Sigmoid colon (tissue), 7 donors: ENCODE results near the gene MYL7. TPM values are rescaled to one million over a fixed set of nuclear protein-coding genes. Genes with fewer than 3 reads are reported as not detected.
"Not testable (repeated sequence)": the region's sequence is repeated elsewhere in the genome, so short reads cannot be mapped to it uniquely, and the experiment has no call there.

Experiments used
- DNase-seq: peaks from one replicate; pipeline ENCODE4 v3.0.0-alpha.2; 2019
- H3K27ac ChIP-seq, 4 donors: fragments of 200-600 bp; sonication (generic); one replicate each; pipeline ENCODE4 v1.5.1; 2016 to 2019; ENCODE audit warnings: mild to moderate bottlenecking in 1 of 4
- H3K27me3 ChIP-seq, 3 donors: fragments of 200-600 bp; sonication (generic); one replicate each; pipeline ENCODE4 v1.5.1; 2019; ENCODE audit warnings: mild to moderate bottlenecking in 1 of 3
- H3K36me3 ChIP-seq, 4 donors: fragments of 200-600 bp; sonication (generic); one replicate each; pipeline ENCODE4 v1.5.1; 2016 to 2019
- H3K4me1 ChIP-seq, 4 donors: fragments of 200-600 bp; sonication (generic); one replicate each; pipeline ENCODE4 v1.5.1; 2017 to 2019
- H3K4me3 ChIP-seq, 4 donors: fragments of 200-600 bp; sonication (generic); one replicate each; pipeline ENCODE4 v1.5.1; 2017 to 2019; ENCODE audit warnings: mild to moderate bottlenecking in 2 of 4, moderate library complexity in 1 of 4
- H3K9me3 ChIP-seq, 4 donors: fragments of 200-600 bp in 3 of 4; sonication (generic) in 3 of 4; one replicate each; pipeline versions ENCODE4 v1.5.1 to v1.6.1; 2013 to 2019
- CTCF ChIP-seq, 4 experiments: fragments of 450-650 bp in 3 of 4; fragments of 200-600 bp in 1 of 4; IDR thresholded peaks; one replicate each; pipeline ENCODE4 v1.5.1; 2016 to 2019; ENCODE audit warnings: antibody characterized with exemption in 4 of 4, mild to moderate bottlenecking in 3 of 4, moderate library complexity in 2 of 4
- EP300 ChIP-seq, 4 donors: sonication (generic); formaldehyde crosslinking; IDR thresholded peaks; one replicate each; pipeline ENCODE4 v1.6.1; 2017; ENCODE audit warnings: antibody characterized with exemption in 4 of 4
- POLR2A ChIP-seq, 2 donors: fragments of 450-650 bp; IDR thresholded peaks; one replicate each; pipeline ENCODE4 v1.6.1; 2016; ENCODE audit warnings: antibody characterized with exemption in 2 of 2, mild to moderate bottlenecking in 2 of 2, moderate library complexity in 2 of 2
- POLR2AphosphoS5 ChIP-seq, 4 donors: sonication (generic); formaldehyde crosslinking; IDR thresholded peaks; one replicate each; pipeline ENCODE4 v1.6.1; 2017; ENCODE audit warnings: antibody characterized with exemption in 4 of 4
- WGBS, 2 donors: extraction: QIAGEN DNeasy Blood & Tissue Kit; methylation state at CpG; one replicate each; pipeline ENCODE4 v1.1.7; 2013; 5-methylcytosine and 5-hydroxymethylcytosine counted together
- intact Hi-C: fragments of 100-400 bp; cut with DNase I; formaldehyde crosslinking; loops from one replicate; pipeline ENCODE4 v1.15.1; 2023
- polyA plus RNA-seq, 3 donors: library from polyadenylated mRNA; stranded (reverse); fragments of 200-250 nt; gene quantifications; one replicate each; pipeline ENCODE4 v1.2.3, GENCODE V29; 2013
- total RNA-seq, 4 donors: library from RNA; depleted of rRNA; stranded (reverse); fragments of >200 nt; gene quantifications; one replicate each; pipeline ENCODE4 v1.1.0, GENCODE V29; 2016
- donor health status: healthy with polysubstance abuse.
- donor health status: Bipolar disorder and iron deficiency.
- donor health status: healthy.

The MYL7 gene
- total and polyA plus RNA-seq, 7 donors = 0.39 to 7.2 TPM; not detected in 5

- WGBS, 2 donors = 87 to 92% methylated on average over 6 of the region's 6 CpGs
- Histone ChIP-seq H3K4me3 (no peak overlapping the region), H3K9me3 (no peaks in the 10 kb centered on the region), H3K4me1 (no peaks in the 10 kb centered on the region), H3K36me3 (no peaks in the 10 kb centered on the region), H3K27me3 (no peaks in the 10 kb centered on the region), H3K27ac (no peak overlapping the region)
- DNase-seq = no peak
- no peak for TF ChIP-seq POLR2A (IDR thresholded peaks at IDR 0.05)
- TF ChIP-seq EP300 (IDR thresholded peaks at IDR 0.05) = no peak
- TF ChIP-seq CTCF (IDR thresholded peaks at IDR 0.05) = no peak
- TF ChIP-seq POLR2AphosphoS5 (IDR thresholded peaks at IDR 0.05) = no peak
- intact Hi-C loops = no loop called here
These were observed 31.8 kb upstream of the MYL7 start for GRCh38 chr7:44172803-44173424.

- TF ChIP-seq EP300 (IDR thresholded peaks at IDR 0.05) = no peak
- TF ChIP-seq CTCF (IDR thresholded peaks at IDR 0.05) = no peak
- no peak for TF ChIP-seq POLR2A (IDR thresholded peaks at IDR 0.05)
- TF ChIP-seq POLR2AphosphoS5 (IDR thresholded peaks at IDR 0.05) = no peak
- Histone ChIP-seq H3K4me3 (no peak overlapping the region), H3K4me1 (no peaks in the 10 kb centered on the region), H3K27ac (no peak overlapping the region), H3K36me3 (no peaks in the 10 kb centered on the region), H3K27me3 (no peaks in the 10 kb centered on the region), H3K9me3 (no peaks in the 10 kb centered on the region)
- intact Hi-C loops = no loop called here
- DNase-seq = no peak
These were observed 31.2 kb upstream of the MYL7 start for GRCh38 chr7:44172352-44172751.

GRCh38 chr7:44171901-44172300, 30.8 kb upstream of the MYL7 start:
- DNase-seq, H3K27me3 ChIP-seq, intact Hi-C loops, H3K4me1 ChIP-seq, H3K9me3 ChIP-seq, H3K27ac ChIP-seq, H3K4me3 ChIP-seq, H3K36me3 ChIP-seq: not testable (repeated sequence)
- 91 to 95% methylated on average over 9 of the region's 9 CpGs for WGBS, 2 donors

- Histone ChIP-seq H3K27ac (no peak overlapping the region), H3K4me3 (no peak overlapping the region), H3K36me3 (no peaks in the 10 kb centered on the region), H3K27me3 (no peaks in the 10 kb centered on the region), H3K9me3 (no peaks in the 10 kb centered on the region), H3K4me1 (no peaks in the 10 kb centered on the region)
- no peak for DNase-seq
- TF ChIP-seq POLR2A (IDR thresholded peaks at IDR 0.05) = no peak
- no peak for TF ChIP-seq EP300 (IDR thresholded peaks at IDR 0.05)
- no peak for TF ChIP-seq POLR2AphosphoS5 (IDR thresholded peaks at IDR 0.05)
- no peak for TF ChIP-seq CTCF (IDR thresholded peaks at IDR 0.05)
- intact Hi-C loops = no loop called here
These were observed 26.8 kb upstream of the MYL7 start for GRCh38 chr7:44167920-44168319.

GRCh38 chr7:44163591-44163990, 22.5 kb upstream of the MYL7 start:
- 48 to 62% methylated on average over 1 of the region's 1 CpG for WGBS, 2 donors

More at GRCh38 chr7:44163591-44163990, 22.5 kb upstream of the MYL7 start:
- TF ChIP-seq EP300 (IDR thresholded peaks at IDR 0.05) (no peak), POLR2AphosphoS5 (IDR thresholded peaks at IDR 0.05) (no peak), CTCF (IDR thresholded peaks at IDR 0.05) (no peak), POLR2A (IDR thresholded peaks at IDR 0.05) (no peak)
- H3K4me1 ChIP-seq = no peaks in the 10 kb centered on the region
- H3K27ac ChIP-seq = no peak overlapping the region
- H3K9me3 ChIP-seq = no peaks in the 10 kb centered on the region
- no peaks in the 10 kb centered on the region for H3K27me3 ChIP-seq
- intact Hi-C loops = no loop called here
- no peaks in the 10 kb centered on the region for H3K36me3 ChIP-seq
- H3K4me3 ChIP-seq = no peak overlapping the region
- no peak for DNase-seq
